ENCODE data around the gene PLBD1.

PLBD1 gene

GRCh38 chr12:14576896-14577295 is 9.2 kb upstream of the PLBD1 start:
- TF ChIP-seq REST (IDR thresholded peaks at IDR 0.05; ENCODE audit: insufficient replicate concordance, low read depth), result no peak
- no peak for TF ChIP-seq SPI1 (IDR thresholded peaks at IDR 0.05; ENCODE audit: borderline replicate concordance, low read depth)
- TF ChIP-seq POLR2AphosphoS5 (IDR thresholded peaks at IDR 0.05; ENCODE audit: low read depth), result no peak
- TF ChIP-seq CTCF (IDR thresholded peaks at IDR 0.05; ENCODE audit: insufficient read depth, low read length), result no peak
- no peak for TF ChIP-seq GABPA (IDR thresholded peaks at IDR 0.05; ENCODE audit: low read depth)
- Histone ChIP-seq H3K27ac (replicated peaks) (no peak overlapping the region; the same call in 1 of the 2 replicates), H3K4me3 (replicated peaks; ENCODE audit: insufficient read depth, low read length) (no peak overlapping the region), H3K27me3 (ENCODE audit: insufficient read depth, poor library complexity, severe bottlenecking) (no peaks in the 10 kb centered on the region)
- DNase-seq (ENCODE audit: low read depth in 1 of 2, low spot score in 1 of 2), result no peak

GRCh38 chr12:14575585-14575984 is 7.9 kb upstream of the PLBD1 start:
- H3K27me3 ChIP-seq (ENCODE audit: insufficient read depth, poor library complexity, severe bottlenecking), result no peaks in the 10 kb centered on the region
- H3K4me3 ChIP-seq (replicated peaks; ENCODE audit: insufficient read depth, low read length), result no peak overlapping the region
- no peak overlapping the region for H3K27ac ChIP-seq (replicated peaks)
- TF ChIP-seq REST (IDR thresholded peaks at IDR 0.05; ENCODE audit: insufficient replicate concordance, low read depth) (no peak), GABPA (IDR thresholded peaks at IDR 0.05; ENCODE audit: low read depth) (no peak), POLR2AphosphoS5 (IDR thresholded peaks at IDR 0.05; ENCODE audit: low read depth) (no peak), CTCF (IDR thresholded peaks at IDR 0.05; ENCODE audit: insufficient read depth, low read length) (no peak), SPI1 (IDR thresholded peaks at IDR 0.05; ENCODE audit: borderline replicate concordance, low read depth) (no peak)
- DNase-seq (ENCODE audit: low read depth in 1 of 2, low spot score in 1 of 2), result no peak

GRCh38 chr12:14573118-14573517 is 5.4 kb upstream of the PLBD1 start:
- no peak overlapping the region for H3K27ac ChIP-seq (replicated peaks)
- no peak for DNase-seq (ENCODE audit: low read depth in 1 of 2, low spot score in 1 of 2)
- TF ChIP-seq POLR2AphosphoS5 (IDR thresholded peaks at IDR 0.05; ENCODE audit: low read depth) (no peak), GABPA (IDR thresholded peaks at IDR 0.05; ENCODE audit: low read depth) (no peak), REST (IDR thresholded peaks at IDR 0.05; ENCODE audit: insufficient replicate concordance, low read depth) (no peak), SPI1 (IDR thresholded peaks at IDR 0.05; ENCODE audit: borderline replicate concordance, low read depth) (no peak), CTCF (IDR thresholded peaks at IDR 0.05; ENCODE audit: insufficient read depth, low read length) (no peak)

More at GRCh38 chr12:14573118-14573517, 5.4 kb upstream of the PLBD1 start:
- peaks cover 6% of the 10 kb centered on the region for H3K27me3 ChIP-seq (ENCODE audit: insufficient read depth, poor library complexity, severe bottlenecking)
- H3K4me3 ChIP-seq (replicated peaks; ENCODE audit: insufficient read depth, low read length), result no peak overlapping the region
